GM21360 (cell line): ENCODE data around the gene NTSR1.

ENCODE experiments used
- ATAC-seq: cut with Tn5 transposase; IDR thresholded peaks from one replicate; pipeline ENCODE4 v1.9.1; 2021; ENCODE audit warnings: mild to moderate bottlenecking, moderate library complexity; ENCODE audit not compliant: unreplicated experiment

NTSR1 gene

DNA sequence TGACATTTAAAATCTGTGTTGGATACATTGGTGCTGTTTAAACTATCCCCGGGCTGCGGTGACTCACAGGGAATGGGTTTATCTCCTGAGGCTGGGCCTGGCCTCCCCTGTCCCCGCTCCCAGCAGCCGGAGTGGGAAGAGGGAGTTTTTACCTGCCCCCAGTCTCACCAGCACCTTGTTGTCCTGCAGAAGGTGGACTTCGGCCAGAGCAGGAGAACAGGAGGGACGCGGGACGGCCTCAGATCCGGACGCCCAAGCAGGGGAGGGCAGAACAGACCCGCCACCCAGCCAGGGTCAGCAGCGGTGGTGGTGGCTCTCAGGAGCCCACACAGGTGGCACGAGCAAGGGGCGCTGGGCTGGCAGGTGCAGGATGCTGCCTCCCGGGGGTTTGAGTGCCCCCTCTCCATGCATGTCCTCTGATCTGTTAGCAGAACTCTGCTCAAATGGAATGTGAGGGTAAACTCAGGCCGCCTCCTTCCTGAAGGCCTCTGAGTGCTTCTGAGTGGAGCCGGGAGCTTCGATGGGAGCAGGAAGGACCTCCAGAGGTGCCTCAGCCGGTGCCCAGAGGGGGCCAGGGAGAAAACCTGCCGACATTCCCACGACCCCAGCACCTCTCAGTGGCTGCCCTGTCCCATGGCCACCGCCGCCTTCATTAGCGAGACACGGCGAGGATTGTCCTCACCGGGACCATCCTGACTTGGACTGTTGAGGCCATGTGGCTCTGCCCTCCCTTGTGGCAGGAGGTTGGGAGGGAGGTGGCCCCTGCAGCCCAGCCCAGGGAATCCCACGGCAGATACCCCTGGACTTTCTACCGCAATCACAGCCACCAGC, 44.2 kb downstream of the NTSR1 start:
- no peak for ATAC-seq

GRCh38 chr20:62753626-62754025, 45.0 kb downstream of the NTSR1 start:
- no peak for ATAC-seq

DNA sequence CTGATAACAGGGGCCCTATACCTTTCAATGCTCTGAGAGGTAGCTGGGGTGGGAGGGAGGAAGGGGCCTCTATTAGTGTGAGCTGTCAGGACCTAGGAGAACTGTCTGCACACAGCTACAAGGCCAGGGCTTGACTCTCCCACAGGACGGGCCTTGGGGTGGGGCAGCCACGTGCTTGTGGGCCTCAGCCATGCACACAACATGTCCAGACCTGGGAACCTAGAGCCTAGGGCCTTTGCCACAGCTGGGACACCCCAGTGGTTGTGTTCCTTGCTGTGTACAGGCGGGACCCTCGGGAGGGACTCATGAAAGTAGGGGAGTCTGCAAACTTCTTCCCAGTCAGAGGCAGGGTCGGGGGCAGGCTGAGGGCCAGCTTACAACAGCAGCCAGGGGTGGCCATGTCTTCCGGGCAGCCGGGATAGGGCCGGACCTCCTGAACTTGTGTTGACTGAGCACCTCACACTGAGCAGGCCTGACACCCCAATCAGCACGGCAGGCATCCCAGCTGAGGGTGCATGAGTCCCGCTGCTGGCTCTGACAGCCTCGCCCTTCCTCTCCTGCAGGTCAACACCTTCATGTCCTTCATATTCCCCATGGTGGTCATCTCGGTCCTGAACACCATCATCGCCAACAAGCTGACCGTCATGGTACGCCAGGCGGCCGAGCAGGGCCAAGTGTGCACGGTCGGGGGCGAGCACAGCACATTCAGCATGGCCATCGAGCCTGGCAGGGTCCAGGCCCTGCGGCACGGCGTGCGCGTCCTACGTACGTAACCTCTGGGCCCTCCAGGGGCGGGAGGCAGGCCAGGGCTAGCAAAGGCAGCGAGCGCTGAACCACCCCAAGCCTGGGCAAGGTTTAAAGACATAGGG, 45.7 kb downstream of the NTSR1 start:
- ATAC-seq = no peak

GRCh38 chr20:62754991-62755356, 46.3 kb downstream of the NTSR1 start:
- no peak for ATAC-seq

GRCh38 chr20:62755817-62756724, 47.4 kb downstream of the NTSR1 start:
- ATAC-seq = no peak

GRCh38 chr20:62758226-62758912, 49.7 kb downstream of the NTSR1 start:
- no peak for ATAC-seq

GRCh38 chr20:62759981-62760431, 51.4 kb downstream of the NTSR1 start:
- ATAC-seq = no peak

- no peak for ATAC-seq
Observed at GRCh38 chr20:62760471-62760855, 51.8 kb downstream of the NTSR1 start.

DNA sequence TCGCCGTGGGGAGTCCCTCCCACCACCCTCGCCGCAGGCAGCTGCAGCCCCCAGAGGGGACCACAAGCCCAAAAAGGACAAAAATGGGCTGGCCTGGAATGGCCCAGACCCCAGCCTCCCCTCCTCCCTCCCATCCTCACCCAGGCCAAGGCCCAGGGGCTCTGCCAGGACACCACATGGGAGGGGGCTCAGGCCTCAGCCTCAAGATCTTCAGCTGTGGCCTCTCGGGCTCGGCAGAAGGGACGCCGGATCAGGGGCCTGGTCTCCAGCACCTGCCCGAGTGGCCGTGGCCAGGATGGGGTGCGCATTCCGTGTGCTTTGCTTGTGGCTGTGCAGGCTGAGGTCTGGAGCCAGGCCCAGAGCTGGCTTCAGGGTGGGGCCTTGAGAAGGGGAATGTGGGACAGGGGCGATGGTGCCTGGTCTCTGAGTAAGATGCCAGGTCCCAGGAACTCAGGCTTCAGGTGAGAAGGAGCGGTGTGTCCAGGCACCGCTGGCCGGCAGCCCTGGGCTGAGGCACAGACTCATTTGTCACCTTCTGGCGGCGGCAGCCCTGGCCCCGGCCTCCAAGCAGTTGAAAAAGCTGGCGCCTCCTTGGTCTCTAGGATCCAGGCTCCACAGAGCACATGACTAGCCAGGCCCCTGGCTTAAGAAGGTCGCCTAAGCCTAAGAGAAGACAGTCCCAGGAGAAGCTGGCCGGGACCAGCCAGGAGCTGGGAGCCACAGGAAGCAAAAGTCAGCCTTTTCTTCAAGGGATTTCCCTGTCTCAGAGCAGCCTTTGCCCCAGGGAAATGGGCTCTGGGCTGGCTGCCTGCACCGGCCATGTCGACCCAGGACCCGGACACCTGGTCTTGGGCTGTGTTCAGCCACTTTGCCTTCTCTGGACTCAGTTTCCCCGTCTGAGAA, 52.5 kb downstream of the NTSR1 start:
- ATAC-seq = no peak

- ATAC-seq = no peak
Observed at GRCh38 chr20:62761759-62762131, 53.1 kb downstream of the NTSR1 start.

GRCh38 chr20:62762376-62762775, 53.7 kb downstream of the NTSR1 start:
- no peak for ATAC-seq

GRCh38 chr20:62762801-62763368, 54.2 kb downstream of the NTSR1 start:
- no peak for ATAC-seq

DNA sequence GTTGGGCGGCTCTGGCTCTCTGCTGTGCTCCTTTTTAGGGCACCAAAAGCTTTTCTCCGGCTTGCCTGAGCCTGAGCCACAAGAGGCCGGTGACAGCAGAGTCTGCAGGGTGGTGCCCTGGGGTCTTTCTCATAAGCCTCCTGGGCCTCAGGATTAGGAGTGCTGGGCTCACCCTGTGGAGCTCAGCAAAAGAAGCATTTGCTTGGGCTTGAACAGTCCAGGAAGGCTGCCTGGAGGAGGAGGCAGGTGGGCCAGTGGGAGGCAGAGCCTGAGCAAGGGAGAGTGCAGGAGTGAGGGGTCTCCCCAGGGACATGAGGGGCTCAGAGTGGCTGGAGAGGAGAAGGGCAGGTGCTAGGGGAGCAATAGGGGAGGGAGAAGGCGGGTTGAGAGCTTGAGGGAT, 54.8 kb downstream of the NTSR1 start:
- ATAC-seq = no peak

DNA sequence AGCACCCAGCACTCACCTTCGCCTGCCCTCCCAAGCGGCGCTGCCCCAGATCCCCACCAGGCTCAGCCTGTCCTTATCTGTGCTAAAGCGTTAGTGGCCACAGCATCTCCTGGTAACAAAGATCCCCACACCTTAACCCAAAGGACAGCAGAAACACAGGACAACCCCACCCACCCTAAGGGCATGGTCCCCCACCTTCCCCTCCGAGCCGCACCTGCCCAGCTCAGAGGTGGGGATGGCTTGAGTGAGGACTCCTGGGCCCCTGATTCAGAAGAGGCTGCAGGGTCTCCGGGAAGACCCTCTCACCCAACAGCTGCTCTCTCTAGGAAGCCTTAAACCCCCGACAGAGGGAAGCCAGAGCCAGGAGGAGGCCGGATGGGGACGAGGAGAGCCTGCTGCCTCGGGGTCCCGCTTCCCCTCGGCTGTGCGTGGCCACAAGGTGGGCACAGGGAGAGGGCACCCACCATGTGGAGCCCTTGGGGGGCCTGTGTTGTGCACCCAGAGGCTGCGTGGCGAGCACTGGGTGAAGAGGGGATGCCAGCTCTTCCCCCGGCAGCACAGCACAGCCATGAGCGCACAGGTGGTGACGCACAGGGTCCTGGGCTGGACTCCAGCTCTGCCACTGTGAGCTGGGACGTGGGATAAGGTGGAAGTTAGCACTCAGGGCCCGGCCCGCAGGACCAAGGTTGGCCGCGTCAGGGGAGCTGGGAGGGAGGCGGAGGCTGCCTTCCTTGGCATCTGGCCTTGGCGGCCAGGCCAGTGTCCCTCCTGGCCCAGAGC, 55.7 kb downstream of the NTSR1 start:
- no peak for ATAC-seq

- ATAC-seq = no peak
Observed at GRCh38 chr20:62765021-62765420, 56.4 kb downstream of the NTSR1 start.

GRCh38 chr20:62765432-62766070, 56.9 kb downstream of the NTSR1 start:
- no peak for ATAC-seq

DNA sequence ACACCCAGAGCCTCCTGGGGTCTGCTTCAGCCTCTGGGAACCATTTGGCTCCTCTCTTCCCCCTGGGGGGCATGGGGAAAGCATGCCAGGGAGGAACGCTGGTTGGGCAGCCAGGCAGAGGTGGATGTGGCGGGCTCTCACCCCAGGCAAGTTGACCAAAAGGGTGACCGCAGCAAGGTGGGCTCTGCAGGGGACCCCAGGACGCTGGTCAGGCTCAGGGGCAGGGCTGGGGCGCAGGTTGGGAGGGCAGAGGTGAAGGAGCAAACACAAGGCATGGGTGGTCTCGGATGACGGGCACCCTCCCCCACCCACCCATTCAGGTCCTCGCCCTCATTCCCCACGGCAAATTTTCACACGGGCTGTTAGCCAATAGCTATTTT, 57.4 kb downstream of the NTSR1 start:
- ATAC-seq = no peak

DNA sequence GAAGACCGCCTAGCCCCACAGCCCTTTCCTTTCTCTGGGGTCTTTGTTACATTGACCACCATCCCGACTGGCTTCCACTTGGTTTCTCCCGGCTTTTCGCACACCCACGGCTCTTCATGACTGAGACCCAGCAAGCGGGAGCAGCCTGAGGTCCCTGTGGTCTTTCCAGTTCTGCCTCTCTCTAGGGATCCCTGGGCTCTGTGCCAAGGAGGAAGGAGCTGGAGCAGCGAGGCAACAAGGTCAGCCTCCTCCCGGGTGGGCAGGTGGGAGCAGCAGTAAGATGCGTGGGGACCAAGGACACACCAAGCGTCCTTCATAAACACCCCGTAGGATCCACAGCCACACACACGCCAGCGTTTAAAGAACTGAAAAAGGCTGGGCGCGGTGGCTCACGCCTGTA, 58.1 kb downstream of the NTSR1 start:
- ATAC-seq = no peak
